ENCODE data around the gene FEZ2.

Gene FEZ2

GRCh38 chr2:36561237-36561944 lies 36.6 kb downstream of the FEZ2 start:
- H3K27ac ChIP-seq: peak overlapping the region in 9 of 11 experiments; percentile 47 to 83 (median 72); a peak in 18 of 22 replicates
- H3K9me3 ChIP-seq (replicated peaks in 1 of 11): 0 out of 22 replicates have a peak, but pooled peaks cover 0 to 4% (median 0%) of the 10 kb centered on the region in 11 experiments
- H3K9ac ChIP-seq: peak overlapping the region in 5 of 11 experiments; percentile 24 to 59 (median 37); a peak in 7 of 22 replicates
- no peak overlapping the region for H3K4me3 ChIP-seq
- H3K4me1 ChIP-seq: peaks cover 0 to 65% (median 53%) of the 10 kb centered on the region in 10 experiments; a peak in 17 of 20 replicates
- TF ChIP-seq Cebpa-rat (IDR thresholded peaks at IDR 0.05): no peak
- H4K20me1 ChIP-seq: peaks cover 0 to 7% (median 0%) of the 10 kb centered on the region in 11 experiments; a peak in 2 of 22 replicates
- H3K27me3 ChIP-seq: no peaks in the 10 kb centered on the region
- H3K36me3 ChIP-seq: peaks cover 41 to 80% (median 62%) of the 10 kb centered on the region in 11 experiments
- peak overlapping the region in 8 of 11 experiments; percentile 46 to 87 (median 68); a peak in 16 of 22 replicates for H3K4me2 ChIP-seq

GRCh38 chr2:36560726-36561125 lies 37.2 kb downstream of the FEZ2 start:
- Histone ChIP-seq H3K4me3 (no peak overlapping the region), H3K27me3 (no peaks in the 10 kb centered on the region), H3K9ac (no peak overlapping the region), H3K4me2 (peak overlapping the region in 4 of 11 experiments; percentile 55 to 87 (median 82); a peak in 9 of 22 replicates), H3K9me3 (replicated peaks in 1 of 11) (0 out of 22 replicates have a peak, but pooled peaks cover 0 to 4% (median 0%) of the 10 kb centered on the region in 11 experiments), H3K27ac (peak overlapping the region in 3 of 11 experiments; percentile 77 to 83 (median 83); a peak in 3 of 22 replicates), H3K4me1 (peaks cover 0 to 67% (median 55%) of the 10 kb centered on the region in 10 experiments; a peak in 17 of 20 replicates), H4K20me1 (peaks cover 0 to 7% (median 0%) of the 10 kb centered on the region in 11 experiments; a peak in 2 of 22 replicates), H3K36me3 (peaks cover 39 to 80% (median 62%) of the 10 kb centered on the region in 11 experiments)
- no peak for TF ChIP-seq Cebpa-rat (IDR thresholded peaks at IDR 0.05)

DNA sequence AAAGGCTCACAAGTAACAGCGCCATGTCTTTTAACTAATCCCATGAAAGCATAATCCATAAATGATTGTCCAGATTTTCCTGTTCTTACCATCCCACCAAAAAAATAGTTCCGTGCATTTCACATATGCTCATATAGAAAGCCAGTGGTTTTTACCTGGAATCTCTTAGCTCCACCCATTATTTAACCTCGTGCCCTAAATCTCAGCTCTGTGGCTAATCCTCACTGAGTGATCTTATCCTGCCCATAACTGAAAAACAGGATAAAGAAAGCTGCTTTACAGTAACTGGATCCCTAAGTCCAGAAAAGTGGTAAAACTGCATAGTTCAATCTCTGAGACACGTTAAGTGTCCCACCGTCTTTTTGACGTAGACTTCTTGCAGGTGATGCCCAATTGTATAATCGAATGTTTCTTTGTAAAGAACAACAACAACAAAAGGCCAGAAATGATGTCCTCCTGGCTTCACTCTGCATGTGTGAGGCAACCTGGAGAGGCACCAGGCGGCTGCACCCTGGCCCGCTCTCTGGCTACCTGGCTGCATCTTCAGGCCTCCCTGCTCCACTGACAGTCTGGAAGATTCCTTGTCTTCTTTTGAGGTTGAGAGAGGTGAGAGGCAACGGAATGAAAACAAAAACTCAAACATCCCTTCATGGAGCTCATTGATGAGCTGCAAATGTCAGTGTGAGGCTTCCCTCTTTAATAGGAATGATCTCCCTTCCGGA lies 38.6 kb downstream of the FEZ2 start:
- H3K27ac ChIP-seq: peak overlapping the region in 2 of 11 experiments; percentile 9 to 17; a peak in 2 of 22 replicates
- H3K36me3 ChIP-seq: peaks cover 39 to 80% (median 62%) of the 10 kb centered on the region in 11 experiments
- peaks cover 0 to 7% (median 0%) of the 10 kb centered on the region in 11 experiments; a peak in 2 of 22 replicates for H4K20me1 ChIP-seq
- peaks cover 0 to 65% (median 53%) of the 10 kb centered on the region in 10 experiments; a peak in 17 of 20 replicates for H3K4me1 ChIP-seq
- H3K27me3 ChIP-seq: no peaks in the 10 kb centered on the region
- no peak for TF ChIP-seq Cebpa-rat (IDR thresholded peaks at IDR 0.05)
- H3K9ac ChIP-seq: no peak overlapping the region
- H3K4me2 ChIP-seq: no peak overlapping the region
- no peak overlapping the region for H3K4me3 ChIP-seq
- no peaks in the 10 kb centered on the region for H3K9me3 ChIP-seq (replicated peaks in 1 of 11)

- Histone ChIP-seq H3K4me1 (peaks cover 5 to 64% (median 47%) of the 10 kb centered on the region in 10 experiments; a peak in 17 of 20 replicates), H3K9me3 (replicated peaks in 1 of 11) (no peaks in the 10 kb centered on the region), H4K20me1 (no peaks in the 10 kb centered on the region), H3K4me2 (peak overlapping the region in 4 of 11 experiments; percentile 17 to 86 (median 40); a peak in 5 of 22 replicates), H3K36me3 (peaks cover 51 to 86% (median 72%) of the 10 kb centered on the region in 11 experiments), H3K4me3 (no peak overlapping the region), H3K27ac (peak overlapping the region in 1 of 11 experiments; percentile 11; a peak in 1 of 22 replicates), H3K27me3 (no peaks in the 10 kb centered on the region), H3K9ac (no peak overlapping the region)
- no peak for TF ChIP-seq Cebpa-rat (IDR thresholded peaks at IDR 0.05)
Observed at GRCh38 chr2:36556842-36557241, 41.1 kb downstream of the FEZ2 start.

- TF ChIP-seq Cebpa-rat (IDR thresholded peaks at IDR 0.05): no peak
- peak overlapping the region in 6 of 11 experiments; percentile 6 to 86 (median 34); a peak in 6 of 22 replicates for H3K4me2 ChIP-seq
- peaks cover 5 to 54% (median 36%) of the 10 kb centered on the region in 10 experiments; a peak in 17 of 20 replicates for H3K4me1 ChIP-seq
- H3K4me3 ChIP-seq: no peak overlapping the region
- H3K27me3 ChIP-seq: no peaks in the 10 kb centered on the region
- H3K36me3 ChIP-seq: peaks cover 56 to 86% (median 76%) of the 10 kb centered on the region in 11 experiments
- H4K20me1 ChIP-seq: no peaks in the 10 kb centered on the region
- no peak overlapping the region for H3K9ac ChIP-seq
- no peaks in the 10 kb centered on the region for H3K9me3 ChIP-seq (replicated peaks in 1 of 11)
- H3K27ac ChIP-seq: peak overlapping the region in 5 of 11 experiments; percentile 4 to 43 (median 24); a peak in 3 of 22 replicates
Observed at GRCh38 chr2:36555789-36556188, 42.2 kb downstream of the FEZ2 start.

GRCh38 chr2:36554531-36554930 lies 43.4 kb downstream of the FEZ2 start:
- no peak for TF ChIP-seq Cebpa-rat (IDR thresholded peaks at IDR 0.05)
- Histone ChIP-seq H3K36me3 (peaks cover 56 to 84% (median 74%) of the 10 kb centered on the region in 11 experiments), H3K27ac (peak overlapping the region in 8 of 11 experiments; percentile 39 to 89 (median 77); a peak in 16 of 22 replicates)

GRCh38 chr2:36553683-36554082 lies 44.3 kb downstream of the FEZ2 start:
- no peaks in the 10 kb centered on the region; a peak in 1 of 22 replicates for H4K20me1 ChIP-seq
- peak overlapping the region in 10 of 11 experiments; percentile 5 to 97 (median 70); a peak in 19 of 22 replicates for H3K4me2 ChIP-seq
- peaks cover 49 to 86% (median 74%) of the 10 kb centered on the region in 11 experiments for H3K36me3 ChIP-seq
- TF ChIP-seq Cebpa-rat (IDR thresholded peaks at IDR 0.05): peak in 6 of 11 experiments; percentile 34 to 78 (median 62); a peak in 8 of 22 replicates
- peaks cover 12 to 64% (median 44%) of the 10 kb centered on the region in 10 experiments; a peak in 19 of 20 replicates for H3K4me1 ChIP-seq
- no peaks in the 10 kb centered on the region for H3K9me3 ChIP-seq (replicated peaks in 1 of 11)
- peak overlapping the region in 7 of 11 experiments; percentile 30 to 73 (median 53); a peak in 11 of 22 replicates for H3K9ac ChIP-seq
- H3K27ac ChIP-seq: peak overlapping the region in 9 of 11 experiments; percentile 37 to 89 (median 77); a peak in 18 of 22 replicates
- peak overlapping the region in 2 of 10 experiments; percentile 9 to 29; a peak in 2 of 20 replicates for H3K4me3 ChIP-seq
- H3K27me3 ChIP-seq: no peaks in the 10 kb centered on the region

More at GRCh38 chr2:36554531-36554930, 43.4 kb downstream of the FEZ2 start:
- Histone ChIP-seq H4K20me1 (no peaks in the 10 kb centered on the region), H3K9me3 (replicated peaks in 1 of 11) (no peaks in the 10 kb centered on the region), H3K4me2 (peak overlapping the region in 7 of 11 experiments; percentile 58 to 97 (median 78); a peak in 12 of 22 replicates), H3K27me3 (no peaks in the 10 kb centered on the region), H3K9ac (peak overlapping the region in 3 of 11 experiments; percentile 51 to 64 (median 59); a peak in 4 of 22 replicates), H3K4me3 (no peak overlapping the region), H3K4me1 (peaks cover 5 to 57% (median 37%) of the 10 kb centered on the region in 10 experiments; a peak in 18 of 20 replicates)

DNA sequence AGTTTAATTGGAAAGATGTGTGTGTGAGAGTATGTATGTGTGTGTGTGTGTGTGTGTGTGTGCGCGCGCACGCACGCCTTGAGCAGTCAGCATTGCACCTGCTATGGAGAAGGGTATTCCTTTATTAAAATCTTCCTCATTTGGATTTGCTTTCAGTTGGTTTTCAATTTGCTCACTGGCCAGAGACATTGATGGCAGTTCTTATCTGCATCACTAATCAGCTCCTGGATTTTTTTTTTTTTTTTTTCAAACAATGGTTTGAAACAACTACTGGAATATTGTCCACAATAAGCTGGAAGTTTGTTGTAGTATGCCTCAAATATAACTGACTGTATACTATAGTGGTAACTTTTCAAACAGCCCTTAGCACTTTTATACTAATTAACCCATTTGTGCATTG lies 48.0 kb downstream of the FEZ2 start:
- no peak overlapping the region for H3K9ac ChIP-seq
- peaks cover 62 to 95% (median 87%) of the 10 kb centered on the region in 11 experiments for H3K36me3 ChIP-seq
- H3K9me3 ChIP-seq (replicated peaks in 1 of 11): no peaks in the 10 kb centered on the region
- TF ChIP-seq Cebpa-rat (IDR thresholded peaks at IDR 0.05): no peak
- peaks cover 12 to 43% (median 33%) of the 10 kb centered on the region in 10 experiments; a peak in 19 of 20 replicates for H3K4me1 ChIP-seq
- peak overlapping the region in 2 of 11 experiments; percentile 18 to 38; a peak in 2 of 22 replicates for H3K4me2 ChIP-seq
- no peaks in the 10 kb centered on the region; a peak in 1 of 22 replicates for H4K20me1 ChIP-seq
- H3K27ac ChIP-seq: no peak overlapping the region
- H3K27me3 ChIP-seq: no peaks in the 10 kb centered on the region
- no peak overlapping the region for H3K4me3 ChIP-seq
